ENCODE results near the gene RAD51B.

DNA sequence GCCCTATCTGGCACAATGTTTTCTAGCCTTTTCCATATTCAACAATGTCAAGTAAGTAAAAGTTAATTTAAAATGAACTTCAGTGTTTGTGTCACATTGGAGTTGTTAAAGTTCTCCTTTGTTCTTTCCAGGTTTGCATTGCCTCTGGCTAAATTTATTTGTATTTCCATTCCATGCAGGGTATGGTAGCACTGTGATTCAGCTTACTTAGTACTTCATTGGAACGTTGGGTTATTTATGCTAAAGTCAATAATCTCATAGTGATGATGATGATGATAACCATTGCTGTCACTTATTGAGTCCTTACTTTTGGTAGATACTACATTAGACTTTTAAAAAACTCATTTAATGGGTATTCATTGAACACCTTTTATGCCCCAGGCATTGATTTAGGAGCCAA, 286.9 kb downstream of the RAD51B start:
- TF ChIP-seq POLR2AphosphoS5 (IDR thresholded peaks at IDR 0.05; ENCODE audit: low read depth, low read length) (no peak), POLR2A (IDR thresholded peaks at IDR 0.05; ENCODE audit: low read depth, low read length) (no peak), TAF1 (IDR thresholded peaks at IDR 0.05; ENCODE audit: low read depth, low read length) (no peak), SPI1 (IDR thresholded peaks at IDR 0.05; ENCODE audit: low read depth, low read length) (no peak), POU2F2 (IDR thresholded peaks at IDR 0.05; ENCODE audit: low read depth, low read length) (no peak), PAX5 (IDR thresholded peaks at IDR 0.05; ENCODE audit: insufficient read depth, low read length, severe bottlenecking) (no peak)

Data from GM12891 (cell line).